Astrocyte (in vitro differentiated cells and primary cell): ENCODE measurements around the gene IL21R.

Source experiments
- EZH2 ChIP-seq: IDR thresholded peaks from 2 replicates; pipeline ENCODE4 v1.6.1; 2012; ENCODE audit warnings: mild to moderate bottlenecking, low read length, inconsistent platforms; ENCODE audit not compliant: insufficient read depth
- TF ChIP-seq, protein P1 (sequence below): IDR thresholded peaks from 2 replicates; pipeline ENCODE4 v1.5.1; 2011; ENCODE audit warnings: low read depth, mild to moderate bottlenecking, inconsistent platforms, low read length, moderate library complexity; ENCODE audit not compliant: insufficient read depth

DNA sequence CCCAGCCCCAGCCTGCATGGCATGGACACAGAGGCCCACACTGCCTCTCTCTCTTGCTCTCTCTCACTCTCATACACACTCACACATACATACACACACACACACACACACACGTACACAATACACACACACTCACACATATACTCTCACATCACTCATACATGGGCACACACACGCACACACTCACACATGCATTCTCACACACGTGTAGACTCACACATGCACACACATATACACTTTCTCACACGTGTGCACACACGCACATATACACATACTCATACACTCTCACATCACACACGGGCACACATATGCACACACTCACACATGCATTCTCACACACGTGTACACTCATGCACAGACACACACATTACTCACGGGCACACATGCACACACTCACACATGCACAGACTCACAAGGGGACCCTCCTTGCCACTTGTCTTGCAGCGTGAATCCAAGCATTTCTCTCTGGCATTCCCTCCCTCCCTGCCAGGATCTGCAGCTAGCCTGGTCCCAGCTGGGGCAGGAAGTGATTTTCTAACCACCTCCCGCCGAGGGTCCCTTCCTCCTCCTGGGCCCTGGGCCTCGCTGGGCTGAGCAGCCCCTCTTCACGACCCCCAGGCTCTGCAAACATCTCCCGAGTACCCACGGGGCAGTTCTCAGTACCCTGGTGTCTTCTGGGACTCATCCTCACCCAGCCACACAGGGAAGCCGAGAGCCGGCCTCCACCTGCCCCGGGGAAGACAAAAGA, 37.5 kb downstream of the IL21R start:
- TF ChIP-seq, protein P1, sequence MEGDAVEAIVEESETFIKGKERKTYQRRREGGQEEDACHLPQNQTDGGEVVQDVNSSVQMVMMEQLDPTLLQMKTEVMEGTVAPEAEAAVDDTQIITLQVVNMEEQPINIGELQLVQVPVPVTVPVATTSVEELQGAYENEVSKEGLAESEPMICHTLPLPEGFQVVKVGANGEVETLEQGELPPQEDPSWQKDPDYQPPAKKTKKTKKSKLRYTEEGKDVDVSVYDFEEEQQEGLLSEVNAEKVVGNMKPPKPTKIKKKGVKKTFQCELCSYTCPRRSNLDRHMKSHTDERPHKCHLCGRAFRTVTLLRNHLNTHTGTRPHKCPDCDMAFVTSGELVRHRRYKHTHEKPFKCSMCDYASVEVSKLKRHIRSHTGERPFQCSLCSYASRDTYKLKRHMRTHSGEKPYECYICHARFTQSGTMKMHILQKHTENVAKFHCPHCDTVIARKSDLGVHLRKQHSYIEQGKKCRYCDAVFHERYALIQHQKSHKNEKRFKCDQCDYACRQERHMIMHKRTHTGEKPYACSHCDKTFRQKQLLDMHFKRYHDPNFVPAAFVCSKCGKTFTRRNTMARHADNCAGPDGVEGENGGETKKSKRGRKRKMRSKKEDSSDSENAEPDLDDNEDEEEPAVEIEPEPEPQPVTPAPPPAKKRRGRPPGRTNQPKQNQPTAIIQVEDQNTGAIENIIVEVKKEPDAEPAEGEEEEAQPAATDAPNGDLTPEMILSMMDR, result no peak
- TF ChIP-seq EZH2, result no peak
